OCI-LY7 (cell line): ENCODE measurements around the gene MYCN. TPM values are rescaled to one million over a fixed set of nuclear protein-coding genes. Genes with fewer than 3 reads are reported as not detected.

Experiments used
- BruUV-seq: library from RNA; stranded (reverse); fragments of 400-500 nt; replicated peaks from 2 replicates; lab custom pipeline; 2021; lab: Mats Ljungman, UMichigan
- CTCF ChIA-PET: fragments of 300-600 bp; sonication (Branson Sonifier 250); formaldehyde crosslinking; loops from one replicate; lab custom pipeline; 2022; ENCODE audit warnings: antibody characterized with exemption; ENCODE audit not compliant: unreplicated experiment; lab: Charles Lee
- POLR2A ChIA-PET: fragments of 300-600 bp; sonication (Branson Sonifier 250); formaldehyde crosslinking; loops from one replicate; lab custom pipeline; 2022; ENCODE audit warnings: antibody characterized with exemption; lab: Charles Lee
- DNase-seq: peaks from one replicate; pipeline ENCODE4 v3.0.0-alpha.2; 2015; ENCODE audit warnings: low spot score
- H2AFZ ChIP-seq: fragments of 200-600 bp; sonication (generic), shearing (Covaris generic); 2 replicates; pipeline ENCODE4 v1.6.1; 2014; ENCODE audit warnings: mild to moderate bottlenecking, antibody characterized with exemption, low read length, moderate library complexity
- H3K27ac ChIP-seq: fragments of 200-600 bp; sonication (generic); 2 replicates; pipeline ENCODE4 v1.5.1; 2014; ENCODE audit warnings: mixed run types, low read depth, mild to moderate bottlenecking, moderate library complexity, low read length, inconsistent platforms; ENCODE audit not compliant: poor library complexity, severe bottlenecking
- H3K36me3 ChIP-seq: fragments of 200-600 bp; sonication (generic); 2 replicates; pipeline ENCODE4 v1.6.1; 2014; ENCODE audit warnings: mild to moderate bottlenecking, antibody characterized with exemption, low read length, moderate library complexity, mixed read lengths; ENCODE audit not compliant: insufficient read depth
- H3K4me1 ChIP-seq: fragments of 200-600 bp; sonication (generic); 2 replicates; pipeline ENCODE4 v1.5.1; 2014; ENCODE audit warnings: mild to moderate bottlenecking, low read length; ENCODE audit not compliant: insufficient read depth, poor library complexity, severe bottlenecking
- H3K4me2 ChIP-seq: fragments of 200-600 bp; sonication (generic); 2 replicates; pipeline ENCODE4 v1.6.1; 2014; ENCODE audit warnings: mild to moderate bottlenecking, low read length
- H3K4me3 ChIP-seq: fragments of 200-600 bp; sonication (generic); 2 replicates; pipeline ENCODE4 v1.5.1; 2014; ENCODE audit warnings: mild to moderate bottlenecking, low read depth, low read length; ENCODE audit not compliant: poor library complexity, severe bottlenecking
- H3K79me2 ChIP-seq: fragments of 200-600 bp; sonication (generic); 2 replicates; pipeline ENCODE4 v1.6.1; 2016; ENCODE audit warnings: low read depth, mild to moderate bottlenecking, low read length, moderate library complexity, mixed read lengths; ENCODE audit not compliant: insufficient read depth
- H3K9me2 ChIP-seq: fragments of 200-600 bp; sonication (generic); 2 replicates; pipeline ENCODE4 v1.6.1; 2016; ENCODE audit warnings: mild to moderate bottlenecking, low read length, mixed read lengths; ENCODE audit not compliant: insufficient read depth
- H3K9me3 ChIP-seq: fragments of 200-600 bp; sonication (generic); 2 replicates; pipeline ENCODE4 v1.6.1; 2014; ENCODE audit warnings: mild to moderate bottlenecking, mixed run types, low read length, mixed read lengths
- H4K20me1 ChIP-seq: fragments of 200-600 bp; sonication (generic); 2 replicates; pipeline ENCODE4 v1.6.1; 2014; ENCODE audit warnings: mild to moderate bottlenecking, antibody characterized with exemption, low read length, moderate library complexity, mixed read lengths; ENCODE audit not compliant: insufficient read depth
- EZH2phosphoT487 ChIP-seq: fragments of 200-600 bp; sonication (generic); IDR thresholded peaks from 2 replicates; pipeline ENCODE4 v1.6.1; 2018; ENCODE audit warnings: low read depth, borderline replicate concordance, mild to moderate bottlenecking, mixed run types, antibody characterized with exemption, low read length, moderate library complexity, mixed read lengths
- intact Hi-C: fragments of 100-400 bp; cut with micrococcal nuclease; formaldehyde crosslinking; loops from one replicate; pipeline ENCODE4 v1.10.0; 2022; ENCODE audit not compliant: unreplicated experiment
- total RNA-seq, 2 experiments: library from RNA; depleted of rRNA in 1 of 2; stranded (reverse); fragments of >200 nt in 1 of 2; shearing (Covaris generic) in 1 of 2; gene quantifications; 2 replicates each; pipeline ENCODE4 v1.2.3, GENCODE V29; 2014 to 2022
- TF ChIP-seq, protein P1 (sequence below): fragments of 200-600 bp; sonication (generic); conservative IDR thresholded peaks from 2 replicates; pipeline ENCODE4 v1.5.1; 2014; ENCODE audit warnings: mild to moderate bottlenecking, antibody characterized with exemption, low read length, moderate library complexity, mixed read lengths

Gene MYCN
- total RNA-seq, 2 experiments from 2014 or later = not detected

DNA sequence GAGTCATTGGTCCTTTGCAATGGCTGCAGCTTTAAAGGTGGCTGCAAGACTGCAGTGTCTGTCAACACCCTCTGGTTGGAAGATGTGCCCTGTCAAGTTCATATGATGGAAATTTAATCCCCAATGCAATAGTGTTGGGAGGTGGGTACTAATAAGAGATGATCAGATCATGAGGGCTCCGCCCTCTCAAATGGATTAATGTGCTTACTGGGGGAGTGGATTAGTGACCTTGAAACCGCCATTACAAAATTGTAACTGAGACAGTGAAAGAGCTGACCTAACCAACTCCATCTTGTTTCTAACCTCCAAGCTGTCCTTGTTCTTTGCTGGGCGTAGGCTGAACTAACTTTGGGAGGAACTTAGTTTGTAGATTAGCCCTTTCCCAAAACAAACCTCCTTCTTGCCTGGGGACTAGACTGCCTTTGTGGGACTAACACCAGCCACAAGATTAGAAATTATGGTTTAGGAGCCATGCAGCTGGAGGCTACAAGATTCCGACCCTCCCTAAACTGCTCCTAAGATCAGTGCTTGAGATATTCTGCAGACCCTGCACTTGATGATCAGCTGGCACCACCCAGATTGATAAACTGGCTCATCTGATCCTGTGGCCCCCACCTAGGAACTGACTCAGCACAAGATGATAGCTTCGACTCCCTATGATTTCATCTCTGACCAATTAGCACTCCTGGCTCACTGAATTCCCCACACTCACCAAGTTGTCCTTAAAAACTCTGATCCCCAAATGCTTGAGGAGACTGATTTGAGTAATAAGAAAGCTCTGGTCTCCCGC lies 13.7 kb downstream of the MYCN start:
- no TSS peak for BruUV-seq
- H3K9me2 ChIP-seq = no peaks in the 10 kb centered on the region

DNA sequence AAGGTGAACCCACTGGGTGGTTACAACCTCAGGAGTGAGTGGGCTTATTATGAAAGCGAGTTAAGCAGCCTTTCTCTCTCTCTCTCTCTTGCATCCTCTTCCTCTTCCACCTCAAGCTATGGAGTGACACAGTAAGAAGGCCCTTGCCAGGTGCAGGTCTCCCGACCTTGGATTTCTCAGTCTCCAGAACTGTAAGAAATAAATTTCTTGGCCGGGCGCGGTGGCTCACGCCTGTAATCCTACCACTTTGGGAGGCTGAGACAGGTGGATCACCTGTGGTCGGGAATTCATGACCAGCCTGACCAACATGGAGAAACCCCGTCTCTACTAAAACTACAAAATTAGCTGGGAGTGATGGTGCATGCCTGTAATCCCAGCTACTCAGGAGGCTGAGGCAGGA lies 14.4 kb downstream of the MYCN start:
- intact Hi-C loops = no loop called here
- DNase-seq = no peak
- ChIA-PET POLR2A (no interaction called here), CTCF (no interaction called here)
- Histone ChIP-seq H4K20me1 (no peaks in the 10 kb centered on the region), H3K4me2 (no peak overlapping the region), H3K9me3 (no peaks in the 10 kb centered on the region), H2AFZ (no peak overlapping the region), H3K4me1 (no peaks in the 10 kb centered on the region), H3K27ac (no peak overlapping the region), H3K79me2 (no peaks in the 10 kb centered on the region), H3K4me3 (no peak overlapping the region), H3K9me2 (no peaks in the 10 kb centered on the region), H3K36me3 (no peaks in the 10 kb centered on the region)
- TF ChIP-seq, protein P1, sequence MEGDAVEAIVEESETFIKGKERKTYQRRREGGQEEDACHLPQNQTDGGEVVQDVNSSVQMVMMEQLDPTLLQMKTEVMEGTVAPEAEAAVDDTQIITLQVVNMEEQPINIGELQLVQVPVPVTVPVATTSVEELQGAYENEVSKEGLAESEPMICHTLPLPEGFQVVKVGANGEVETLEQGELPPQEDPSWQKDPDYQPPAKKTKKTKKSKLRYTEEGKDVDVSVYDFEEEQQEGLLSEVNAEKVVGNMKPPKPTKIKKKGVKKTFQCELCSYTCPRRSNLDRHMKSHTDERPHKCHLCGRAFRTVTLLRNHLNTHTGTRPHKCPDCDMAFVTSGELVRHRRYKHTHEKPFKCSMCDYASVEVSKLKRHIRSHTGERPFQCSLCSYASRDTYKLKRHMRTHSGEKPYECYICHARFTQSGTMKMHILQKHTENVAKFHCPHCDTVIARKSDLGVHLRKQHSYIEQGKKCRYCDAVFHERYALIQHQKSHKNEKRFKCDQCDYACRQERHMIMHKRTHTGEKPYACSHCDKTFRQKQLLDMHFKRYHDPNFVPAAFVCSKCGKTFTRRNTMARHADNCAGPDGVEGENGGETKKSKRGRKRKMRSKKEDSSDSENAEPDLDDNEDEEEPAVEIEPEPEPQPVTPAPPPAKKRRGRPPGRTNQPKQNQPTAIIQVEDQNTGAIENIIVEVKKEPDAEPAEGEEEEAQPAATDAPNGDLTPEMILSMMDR = no peak
- TF ChIP-seq EZH2phosphoT487 = no peak
- BruUV-seq = no TSS peak

More for the DNA sequence above, 13.7 kb downstream of the MYCN start:
- TF ChIP-seq, protein P1 = no peak
- TF ChIP-seq EZH2phosphoT487 = no peak
- intact Hi-C loops = no loop called here
- Histone ChIP-seq H4K20me1 (no peaks in the 10 kb centered on the region), H3K4me2 (no peak overlapping the region), H3K27ac (no peak overlapping the region), H3K79me2 (no peaks in the 10 kb centered on the region), H3K4me3 (no peak overlapping the region), H2AFZ (no peak overlapping the region), H3K36me3 (no peaks in the 10 kb centered on the region), H3K4me1 (no peaks in the 10 kb centered on the region), H3K9me3 (no peaks in the 10 kb centered on the region)
- DNase-seq = no peak
- ChIA-PET POLR2A (no interaction called here), CTCF (no interaction called here)
